Psoas muscle (tissue), 8 donors: ENCODE measurements around the gene ZNF664. TPM values are rescaled to one million over a fixed set of nuclear protein-coding genes. Genes with fewer than 3 reads are reported as not detected.

Source experiments
- ATAC-seq, 4 donors: fragments of 200-7000 bp; cut with Tn5 transposase; one replicate each; pipeline ENCODE4 v1.9.1; 2020; ENCODE audit warnings: moderate library complexity in 3 of 4, mild to moderate bottlenecking in 2 of 4
- DNase-seq, 2 donors: peaks; one replicate each; pipeline ENCODE4 v3.0.0-alpha.2; 2020
- H3K27ac ChIP-seq: fragments of 200-600 bp; one replicate; pipeline ENCODE4 v1.8.0; 2022
- H3K27me3 ChIP-seq, 3 donors: fragments of 200-600 bp in 1 of 3; one replicate each; pipeline versions ENCODE4 v1.6.1 to v1.8.0; 2013 to 2022; ENCODE audit warnings: low read length in 2 of 3, mild to moderate bottlenecking in 2 of 3, moderate library complexity in 1 of 3; ENCODE audit not compliant: insufficient read depth in 3 of 3
- H3K36me3 ChIP-seq, 2 donors: fragments of 200-600 bp in 1 of 2; one replicate each; pipeline versions ENCODE4 v1.6.1 to v1.8.0; 2013 to 2022; ENCODE audit warnings: low read depth in 1 of 2, mild to moderate bottlenecking in 1 of 2, moderate library complexity in 1 of 2; ENCODE audit not compliant: insufficient read depth in 1 of 2
- H3K4me1 ChIP-seq: fragments of 200-600 bp; one replicate; pipeline ENCODE4 v1.8.0; 2022
- H3K4me3 ChIP-seq: fragments of 200-600 bp; one replicate; pipeline ENCODE4 v1.8.0; 2022; ENCODE audit warnings: mild to moderate bottlenecking
- H3K9me3 ChIP-seq: fragments of 200-600 bp; one replicate; pipeline ENCODE4 v1.8.0; 2022
- CTCF ChIP-seq: fragments of 200-600 bp; IDR thresholded peaks from one replicate; pipeline ENCODE4 v1.8.0; 2022; ENCODE audit warnings: antibody characterized with exemption
- WGBS, 3 donors: extraction: QIAGEN DNeasy Blood & Tissue Kit; methylation state at CpG; one replicate each; pipeline versions ENCODE4 v1.1.6 to v1.1.7; 2013; 5-methylcytosine and 5-hydroxymethylcytosine counted together
- intact Hi-C, 2 donors: fragments of 100-400 bp; cut with DNase I; formaldehyde crosslinking; loops; one replicate each; pipeline versions ENCODE4 v1.11.0 to v1.14.2; 2022
- polyA plus RNA-seq, 3 donors: library from polyadenylated mRNA; stranded (reverse); fragments of 200-250 nt; gene quantifications; one replicate each; pipeline ENCODE4 v1.2.3, GENCODE V29; 2013
- total RNA-seq, 4 donors: library from RNA; stranded (reverse); fragmentation: NEBNext Ultra II Directional in 2 of 4; extraction: Animal tissue kit (Norgen Biotek cat#: 25700) in 2 of 4; gene quantifications; one replicate each; pipeline versions ENCODE4 v1.2.1 to v1.2.4, GENCODE V29; 2021 to 2023
- donor health status: healthy with polysubstance abuse.
- donor health status: DM: no; HTN: no; CAD: no; lungs with moderate emphysema.
- donor health status: Bipolar disorder and iron deficiency.
- donor health status: healthy.
- donor health status: DM: yes; HTN: yes; CAD: no.
- donor health status: DM: no; HTN: no; CAD: no.
- donor health status: DM: no; HTN: no; CAD: no.
- donor health status: DM: yes; HTN: yes; CAD: no.

The ZNF664 gene
- total and polyA plus RNA-seq, 7 donors: 25.1 to 69.3 (median 39.1) TPM

- no peaks in the 10 kb centered on the region for H3K4me1 ChIP-seq
- no peak overlapping the region for H3K27ac ChIP-seq
- H3K9me3 ChIP-seq: no peaks in the 10 kb centered on the region
- WGBS, 3 donors: 88 to 92% (median 89%) methylated on average over 16 of the region's 16 CpGs
- no peak for DNase-seq
- H3K27me3 ChIP-seq: no peaks in the 10 kb centered on the region
- no peak for ATAC-seq
- peaks cover 4 to 53% of the 10 kb centered on the region in 2 donors for H3K36me3 ChIP-seq
- TF ChIP-seq CTCF: no peak
- H3K4me3 ChIP-seq: no peak overlapping the region
- intact Hi-C loops: no loop called here
Observed at GRCh38 chr12:123942911-123943648, 29.9 kb upstream of the ZNF664 start.

GRCh38 chr12:123943816-123944215, 29.2 kb upstream of the ZNF664 start:
- no peak for TF ChIP-seq CTCF
- ATAC-seq: no peak

GRCh38 chr12:123944696-123945095, 28.3 kb upstream of the ZNF664 start:
- H3K9me3 ChIP-seq: no peaks in the 10 kb centered on the region
- intact Hi-C loops: no loop called here
- 76 to 86% (median 80%) methylated on average over 10 of the region's 10 CpGs for WGBS, 3 donors
- H3K36me3 ChIP-seq: peaks cover 4 to 48% of the 10 kb centered on the region in 2 donors
- no peak for TF ChIP-seq CTCF
- DNase-seq: no peak
- ATAC-seq: no peak
- H3K27ac ChIP-seq: no peak overlapping the region
- H3K4me3 ChIP-seq: no peak overlapping the region
- no peaks in the 10 kb centered on the region for H3K27me3 ChIP-seq
- no peaks in the 10 kb centered on the region for H3K4me1 ChIP-seq

More at GRCh38 chr12:123943816-123944215, 29.2 kb upstream of the ZNF664 start:
- Histone ChIP-seq H3K27ac (no peak overlapping the region), H3K27me3 (no peaks in the 10 kb centered on the region), H3K4me3 (no peak overlapping the region), H3K36me3 (peaks cover 4 to 53% of the 10 kb centered on the region in 2 donors), H3K4me1 (no peaks in the 10 kb centered on the region), H3K9me3 (no peaks in the 10 kb centered on the region)
- 81 to 90% (median 82%) methylated on average over 5 of the region's 5 CpGs for WGBS, 3 donors
- DNase-seq: no peak
- intact Hi-C loops: no loop called here

- Histone ChIP-seq H3K4me1 (no peaks in the 10 kb centered on the region), H3K36me3 (peaks cover 4 to 39% of the 10 kb centered on the region in 2 donors), H3K27ac (no peak overlapping the region), H3K27me3 (no peaks in the 10 kb centered on the region), H3K9me3 (no peaks in the 10 kb centered on the region), H3K4me3 (no peak overlapping the region)
- WGBS, 3 donors: 83 to 87% (median 84%) methylated on average over 25 of the region's 25 CpGs
- no peak for DNase-seq
- intact Hi-C loops: no loop called here
- no peak for TF ChIP-seq CTCF
- ATAC-seq: no peak
Observed at GRCh38 chr12:123945287-123946151, 27.5 kb upstream of the ZNF664 start.
